Stimulated activated CD4-positive, alpha-beta T cell treated with anti-CD3 and anti-CD28 coated beads, TNF-alpha, amount 100 ng/mL, for 4 hours (primary cell): Measurements from ENCODE around the gene PDE10A.
"Not testable (repeated sequence)": the region's sequence is repeated elsewhere in the genome, so short reads cannot be mapped to it uniquely, and the experiment has no call there.

Experiments
- DNase-seq, 3 experiments: peaks; one replicate each; pipeline ENCODE4 v3.0.0-alpha.2; 2020; ENCODE audit warnings: low read depth in 3 of 3

The PDE10A gene

GRCh38 chr6:165469483-165469882 lies 193.6 kb downstream of the PDE10A start:
- DNase-seq, result no peak

- DNase-seq, result no peak
Observed at GRCh38 chr6:165468340-165469235, 194.5 kb downstream of the PDE10A start.

- DNase-seq, result not testable (repeated sequence)
Observed at GRCh38 chr6:165463499-165463898, 199.5 kb downstream of the PDE10A start.

GRCh38 chr6:165459605-165460301 lies 203.3 kb downstream of the PDE10A start:
- DNase-seq, result not testable (repeated sequence)

- DNase-seq, result no peak
Observed at GRCh38 chr6:165458134-165458533, 204.9 kb downstream of the PDE10A start.

GRCh38 chr6:165456286-165456685 lies 206.8 kb downstream of the PDE10A start:
- no peak for DNase-seq

- no peak for DNase-seq
Observed at GRCh38 chr6:165455488-165455887, 207.6 kb downstream of the PDE10A start.

- DNase-seq, result no peak
Observed at GRCh38 chr6:165453395-165453794, 209.6 kb downstream of the PDE10A start.

- DNase-seq, result no peak
Observed at GRCh38 chr6:165451838-165452237, 211.2 kb downstream of the PDE10A start.

- DNase-seq, result no peak
Observed at GRCh38 chr6:165448210-165448609, 214.8 kb downstream of the PDE10A start.

- no peak for DNase-seq
Observed at GRCh38 chr6:165447141-165447540, 215.9 kb downstream of the PDE10A start.

- DNase-seq, result no peak
Observed at GRCh38 chr6:165446331-165446730, 216.7 kb downstream of the PDE10A start.

- no peak for DNase-seq
Observed at GRCh38 chr6:165443462-165443861, 219.6 kb downstream of the PDE10A start.

GRCh38 chr6:165441181-165441580 lies 221.9 kb downstream of the PDE10A start:
- DNase-seq, result no peak

GRCh38 chr6:165439928-165440554 lies 223.0 kb downstream of the PDE10A start:
- no peak for DNase-seq

GRCh38 chr6:165426892-165427291 lies 236.1 kb downstream of the PDE10A start:
- no peak for DNase-seq

- DNase-seq, result no peak
Observed at GRCh38 chr6:165422192-165422591, 240.8 kb downstream of the PDE10A start.

- no peak for DNase-seq
Observed at GRCh38 chr6:165417278-165417865, 245.7 kb downstream of the PDE10A start.

GRCh38 chr6:165404697-165405096 lies 258.3 kb downstream of the PDE10A start:
- no peak for DNase-seq

- no peak for DNase-seq
Observed at GRCh38 chr6:165404296-165404695, 258.7 kb downstream of the PDE10A start.

- DNase-seq, result no peak
Observed at GRCh38 chr6:165403006-165403595, 259.9 kb downstream of the PDE10A start.

GRCh38 chr6:165401092-165401491 lies 261.9 kb downstream of the PDE10A start:
- no peak for DNase-seq
